HCEC 1CT (cell line): ENCODE measurements around the gene TMEM135.
"Not testable (repeated sequence)": the region's sequence is repeated elsewhere in the genome, so short reads cannot be mapped to it uniquely, and the experiment has no call there.

Experiments used
- DNase-seq: peaks from one replicate; pipeline ENCODE4 v3.0.0-alpha.2; 2017

The TMEM135 gene

DNA sequence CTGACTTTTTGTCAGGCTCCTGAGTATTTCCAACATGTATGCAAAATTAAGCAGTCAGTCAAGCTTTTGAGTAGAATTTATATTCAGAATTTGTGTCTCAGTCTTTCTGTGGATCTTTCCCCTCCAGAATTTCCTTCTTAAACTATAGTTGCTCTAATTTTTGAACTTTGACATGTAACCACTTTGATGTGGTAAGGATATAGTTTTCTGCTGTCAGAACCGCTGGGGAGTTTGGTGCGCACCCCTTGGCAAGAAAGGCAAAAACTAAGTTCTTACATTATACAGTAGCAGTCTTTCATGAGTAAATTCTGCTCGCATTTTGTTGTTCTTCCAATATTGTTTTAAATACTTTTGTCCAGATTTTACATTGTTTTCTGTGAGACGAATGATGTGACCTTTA lies 105.9 kb downstream of the TMEM135 start:
- no peak for DNase-seq

GRCh38 chr11:87144252-87144651 lies 106.5 kb downstream of the TMEM135 start:
- no peak for DNase-seq

DNA sequence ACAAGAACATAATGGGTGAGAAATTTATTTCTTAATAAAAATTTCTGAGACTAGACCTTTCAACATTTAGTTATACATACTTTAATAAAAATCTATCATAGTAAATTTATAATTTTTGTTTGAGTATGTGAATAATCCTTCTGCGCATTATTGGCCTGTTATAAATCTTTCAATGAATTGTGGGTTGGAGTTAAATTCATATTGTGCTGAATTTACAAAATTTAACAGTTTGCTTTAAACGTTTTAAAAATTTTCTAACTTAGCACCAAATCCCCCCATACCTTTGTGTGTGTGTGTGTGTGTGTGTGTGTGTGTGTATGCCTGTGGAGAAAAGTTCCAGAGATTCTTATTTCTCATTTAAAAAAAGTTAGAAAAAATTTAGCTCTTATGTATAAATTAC lies 111.0 kb downstream of the TMEM135 start:
- no peak for DNase-seq

GRCh38 chr11:87149782-87150181 lies 112.0 kb downstream of the TMEM135 start:
- not testable (repeated sequence) for DNase-seq

DNA sequence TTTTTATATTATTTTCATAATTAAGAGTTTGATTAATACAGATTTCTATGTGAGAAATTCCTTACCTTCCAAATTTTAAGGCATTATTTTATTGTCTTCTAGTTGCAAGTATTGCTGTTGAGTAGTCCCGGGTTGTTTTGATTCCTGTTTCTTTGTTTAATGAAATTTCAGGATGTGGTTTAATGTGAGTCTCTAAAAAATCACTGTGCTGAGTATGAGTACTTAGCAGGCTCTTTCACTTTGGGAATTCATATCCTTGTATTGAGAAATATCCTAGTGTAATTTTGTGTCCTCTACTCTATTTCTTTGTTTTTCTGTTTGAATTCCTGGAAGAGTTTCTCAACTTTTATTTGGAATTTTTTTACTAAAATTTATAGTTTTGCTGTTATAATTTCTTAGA lies 113.2 kb downstream of the TMEM135 start:
- peak; percentile 61 for DNase-seq

- no peak for DNase-seq
Observed at GRCh38 chr11:87154246-87154645, 116.5 kb downstream of the TMEM135 start.

- DNase-seq: no peak
Observed at GRCh38 chr11:87156970-87157369, 119.2 kb downstream of the TMEM135 start.

GRCh38 chr11:87169076-87169475 lies 131.3 kb downstream of the TMEM135 start:
- not testable (repeated sequence) for DNase-seq

DNA sequence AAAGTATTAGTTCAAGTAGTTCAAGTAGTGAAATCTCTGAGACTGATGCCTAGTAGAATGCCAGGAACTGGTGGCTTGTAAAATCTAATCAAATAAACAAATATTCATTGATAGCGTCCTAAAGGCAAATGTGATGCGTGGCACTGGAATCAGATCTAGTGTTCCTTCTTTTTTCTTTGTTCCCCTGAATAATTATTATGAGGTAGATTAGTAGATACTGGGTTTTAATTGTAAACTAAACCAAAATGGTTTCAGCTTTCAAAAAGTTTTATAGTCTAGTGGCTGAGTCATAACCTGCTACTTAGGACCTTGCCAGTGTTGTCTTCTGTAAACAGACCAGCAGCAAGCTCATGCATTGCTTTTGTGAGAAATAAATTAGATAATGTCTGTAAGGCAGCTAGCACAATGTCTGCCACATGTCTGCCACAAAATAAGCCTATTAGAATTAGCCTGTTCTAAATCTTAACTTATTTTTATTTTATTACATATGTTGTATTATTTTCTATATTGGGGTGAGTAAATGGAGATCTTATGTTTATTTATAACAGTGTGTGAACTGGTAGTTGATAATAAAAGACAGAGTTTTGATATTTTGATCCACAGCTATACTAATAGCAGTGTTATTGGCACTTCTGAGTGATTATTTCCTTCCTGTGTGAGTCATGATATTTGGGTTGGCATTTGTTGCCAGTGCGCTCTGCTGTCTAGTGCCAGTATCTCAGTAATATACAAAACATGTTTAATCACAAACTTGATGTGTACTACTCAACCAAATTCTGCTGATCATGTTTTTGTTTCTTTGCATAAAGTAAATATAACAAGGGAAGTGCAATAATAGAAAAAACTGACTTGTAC lies 135.7 kb downstream of the TMEM135 start:
- DNase-seq: peak; percentile 73

DNA sequence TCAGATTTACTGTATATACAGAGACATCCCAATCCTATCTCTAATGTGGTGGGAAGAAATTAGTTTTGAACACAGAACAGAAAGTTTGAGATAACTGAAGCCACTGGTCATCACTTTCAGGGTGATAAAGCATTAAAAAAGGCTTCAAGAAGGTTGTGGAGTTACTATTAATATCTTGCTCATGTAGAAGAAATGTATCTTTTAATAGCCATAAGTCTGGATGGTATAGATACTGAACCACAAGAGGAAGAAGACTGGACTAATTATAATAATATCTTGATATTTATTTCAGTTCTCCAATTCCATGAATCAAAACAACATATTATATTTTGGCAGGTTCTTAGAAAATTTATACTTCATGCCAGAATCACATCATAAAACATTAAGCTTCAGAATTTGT lies 137.1 kb downstream of the TMEM135 start:
- no peak for DNase-seq

DNA sequence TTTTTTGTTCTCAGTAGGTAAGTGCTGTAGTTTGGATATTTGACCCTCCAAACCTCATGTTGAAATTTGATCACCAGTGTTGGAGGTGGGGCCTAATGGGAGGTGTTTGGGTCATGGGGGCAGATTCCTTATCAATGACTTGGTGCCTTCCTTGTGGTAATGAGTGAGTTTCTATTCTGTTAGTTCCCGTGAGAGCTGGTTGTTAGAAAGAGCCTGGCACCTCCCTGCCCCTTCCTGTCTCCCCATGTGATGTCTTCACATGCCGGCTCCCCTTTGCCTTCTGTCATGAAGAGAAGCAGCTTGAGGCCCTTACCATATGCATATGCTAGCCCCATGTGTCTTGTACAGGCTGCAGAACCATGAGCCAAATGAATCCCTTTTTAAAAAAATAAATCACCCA lies 138.3 kb downstream of the TMEM135 start:
- DNase-seq: peak; percentile 61

DNA sequence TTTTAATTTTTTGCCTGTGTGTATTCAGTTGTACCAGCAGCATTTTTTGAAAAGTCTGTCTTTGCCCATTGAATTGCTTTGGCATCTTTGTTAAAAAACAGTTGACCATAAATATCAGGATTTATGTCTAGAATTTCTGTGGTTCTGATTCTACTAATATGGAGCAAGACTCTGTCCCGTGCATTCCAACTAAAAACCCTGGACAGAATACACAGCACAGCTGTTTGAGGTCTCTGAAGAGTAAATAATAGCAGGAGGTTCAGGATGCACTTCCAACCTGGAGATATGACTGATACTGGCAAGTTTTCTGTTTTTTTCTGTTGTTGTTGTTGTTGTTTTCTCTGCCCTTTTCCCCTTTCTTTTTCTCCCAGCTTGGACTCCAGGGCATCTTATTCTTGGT lies 141.9 kb downstream of the TMEM135 start:
- DNase-seq: no peak

DNA sequence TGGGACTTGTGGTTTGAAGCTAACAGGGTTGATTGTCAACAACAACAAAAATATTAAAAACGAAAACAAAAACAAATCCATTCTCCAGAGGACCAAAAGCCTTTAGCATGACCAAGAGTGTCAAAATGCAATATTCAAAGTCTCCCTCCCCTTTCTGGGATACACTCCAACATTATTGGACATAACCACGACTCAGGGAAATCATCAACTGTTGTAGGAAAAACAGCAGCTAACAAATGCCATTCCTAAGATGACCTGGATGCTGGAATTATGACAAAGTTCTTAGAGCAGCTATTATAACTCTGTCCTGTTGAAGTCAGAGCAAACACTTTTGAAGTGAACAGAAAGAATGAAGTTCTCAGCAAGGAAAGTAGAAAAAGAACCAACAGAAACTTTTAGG lies 143.0 kb downstream of the TMEM135 start:
- DNase-seq: peak; percentile 31

DNA sequence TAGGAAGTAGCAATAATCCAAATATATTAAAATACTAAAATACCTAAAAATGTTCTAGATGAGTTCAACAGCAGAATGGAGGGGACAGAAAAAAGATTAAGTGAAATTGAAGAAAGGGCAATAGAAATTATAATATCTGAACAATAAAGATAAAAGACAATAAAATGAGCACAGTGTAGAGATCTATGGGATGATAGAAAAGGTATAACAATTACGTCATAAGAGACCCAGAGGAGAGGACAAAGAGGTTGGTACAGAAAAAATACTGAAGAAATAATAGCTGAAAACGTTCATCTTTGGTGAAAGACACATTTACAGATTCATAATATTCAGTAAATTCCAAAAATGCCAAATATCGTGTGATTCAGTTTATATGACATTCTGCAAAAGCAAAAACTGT lies 143.4 kb downstream of the TMEM135 start:
- DNase-seq: no peak

DNA sequence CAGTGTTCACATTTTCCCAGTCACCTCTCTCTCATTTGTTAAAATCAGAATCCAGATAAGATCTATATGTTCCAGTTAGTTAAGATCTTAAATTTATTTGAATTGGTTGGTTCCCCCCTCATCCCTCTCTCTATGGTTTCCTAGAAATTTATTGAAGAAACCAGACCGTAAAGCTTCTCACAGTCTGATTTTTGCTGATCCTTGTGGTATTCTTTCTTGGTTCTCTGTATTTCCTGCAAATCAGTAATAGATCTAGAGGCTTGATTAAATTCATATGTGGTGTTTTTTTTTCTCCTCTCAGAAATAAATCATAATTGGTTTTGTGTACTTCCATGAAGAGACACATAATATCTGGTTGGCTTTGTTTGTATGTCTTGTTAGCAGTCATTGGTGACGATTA lies 147.5 kb downstream of the TMEM135 start:
- DNase-seq: no peak

DNA sequence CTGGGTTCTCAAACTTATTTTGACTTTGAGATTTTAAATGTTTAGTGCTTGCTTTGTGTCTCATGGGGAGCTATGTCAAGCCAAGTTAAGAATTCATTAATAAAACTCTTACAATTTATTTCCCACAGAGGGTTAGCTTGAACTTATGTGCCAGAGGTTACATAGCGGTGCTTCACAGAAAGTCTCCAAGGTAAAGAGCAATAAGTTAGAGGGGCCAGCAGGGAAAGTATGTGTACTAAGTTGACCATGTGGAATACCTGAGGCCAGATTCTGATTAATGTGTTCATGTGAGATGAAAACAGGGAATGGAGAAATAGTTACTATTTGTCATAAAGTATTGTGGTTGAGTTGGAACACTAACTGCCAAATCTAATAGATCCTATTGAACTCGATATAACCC lies 149.3 kb downstream of the TMEM135 start:
- no peak for DNase-seq

GRCh38 chr11:87187930-87188329 lies 150.2 kb downstream of the TMEM135 start:
- DNase-seq: no peak

DNA sequence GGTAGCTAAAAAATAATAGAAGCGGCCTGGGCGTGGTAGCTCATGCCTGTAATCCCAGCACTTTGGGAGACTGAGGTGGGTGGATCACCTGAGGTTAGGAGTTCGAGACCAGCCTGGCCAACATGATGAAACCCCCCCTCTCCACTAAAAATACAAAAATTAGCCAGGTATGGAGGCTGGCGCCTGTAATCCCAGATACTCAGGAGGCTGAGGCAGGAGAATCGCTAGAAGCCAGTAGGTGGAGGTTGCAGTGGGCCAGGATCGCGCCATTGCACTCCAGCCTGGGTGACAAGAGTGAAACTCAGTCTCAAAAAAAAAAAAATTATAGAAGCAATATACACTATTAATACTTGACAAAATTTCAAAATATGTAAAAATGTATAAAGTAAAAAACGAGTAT lies 150.7 kb downstream of the TMEM135 start:
- DNase-seq: not testable (repeated sequence)

GRCh38 chr11:87188921-87189320 lies 151.2 kb downstream of the TMEM135 start:
- not testable (repeated sequence) for DNase-seq

DNA sequence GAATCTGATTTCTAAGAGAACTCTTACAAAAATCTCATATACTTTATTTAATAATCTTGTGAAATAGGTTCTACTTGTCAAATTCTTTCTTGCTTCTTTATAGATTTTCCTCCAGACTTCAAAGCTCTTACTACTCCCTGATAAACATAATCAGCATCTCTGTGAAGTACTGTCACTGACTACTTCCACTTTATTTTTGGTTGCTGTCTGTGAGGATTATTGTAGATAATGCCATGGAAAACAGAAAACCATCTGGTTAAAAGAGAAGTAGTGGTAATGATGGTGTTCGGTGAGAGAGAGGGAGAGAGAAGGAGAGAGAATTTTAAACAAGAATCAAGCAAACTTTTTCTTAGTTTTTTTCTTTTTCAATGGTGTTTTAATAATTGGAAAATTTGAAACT lies 152.3 kb downstream of the TMEM135 start:
- no peak for DNase-seq

- DNase-seq: no peak
Observed at GRCh38 chr11:87193756-87194470, 156.2 kb downstream of the TMEM135 start.

- no peak for DNase-seq
Observed at GRCh38 chr11:87194985-87195820, 157.5 kb downstream of the TMEM135 start.

DNA sequence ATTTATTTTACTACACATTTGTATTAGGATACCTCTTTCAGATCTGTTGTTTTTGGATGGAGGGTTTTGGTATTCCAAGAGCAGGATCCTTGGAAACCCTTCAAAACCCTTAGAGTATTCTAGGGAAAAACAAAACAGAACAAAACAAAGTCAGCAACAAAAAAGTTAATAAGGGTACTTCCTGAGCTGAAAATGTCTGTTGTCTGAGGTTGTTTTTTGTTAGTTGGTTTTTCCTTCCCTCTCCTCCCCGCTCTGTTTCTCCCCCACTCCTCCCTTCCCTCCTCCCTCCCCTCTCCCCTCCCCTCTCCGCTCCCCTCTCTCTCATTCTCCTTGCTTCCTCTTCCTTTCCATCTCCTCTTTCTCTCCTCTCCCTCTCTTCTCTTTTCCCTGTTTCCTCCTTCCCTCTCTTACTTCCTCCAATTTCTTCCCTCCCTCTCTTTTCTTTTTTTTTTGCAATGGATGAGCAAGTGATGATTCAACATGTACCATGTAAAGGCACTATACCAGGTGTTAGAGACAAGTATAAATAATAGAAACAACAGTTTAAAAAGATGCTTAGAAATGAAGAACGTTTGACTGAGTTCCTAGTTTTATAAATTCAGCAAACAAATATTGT lies 160.6 kb downstream of the TMEM135 start:
- DNase-seq: peak; percentile 7
